Sigmoid colon (tissue), 4 donors: ENCODE data around the gene CCDC71L.

ENCODE experiments used
- EP300 ChIP-seq, 4 donors: sonication (generic); formaldehyde crosslinking; IDR thresholded peaks; one replicate each; pipeline ENCODE4 v1.6.1; 2017; ENCODE audit warnings: antibody characterized with exemption in 4 of 4
- POLR2A ChIP-seq, 2 donors: fragments of 450-650 bp; IDR thresholded peaks; one replicate each; pipeline ENCODE4 v1.6.1; 2016; ENCODE audit warnings: antibody characterized with exemption in 2 of 2, mild to moderate bottlenecking in 2 of 2, moderate library complexity in 2 of 2
- POLR2AphosphoS5 ChIP-seq, 4 donors: sonication (generic); formaldehyde crosslinking; IDR thresholded peaks; one replicate each; pipeline ENCODE4 v1.6.1; 2017; ENCODE audit warnings: antibody characterized with exemption in 4 of 4
- TF ChIP-seq, protein P1 (sequence below), 4 experiments: fragments of 450-650 bp in 3 of 4; fragments of 200-600 bp in 1 of 4; IDR thresholded peaks; one replicate each; pipeline ENCODE4 v1.5.1; 2016 to 2019; ENCODE audit warnings: antibody characterized with exemption in 4 of 4, mild to moderate bottlenecking in 3 of 4, moderate library complexity in 2 of 4

GRCh38 chr7:106671160-106671559 lies 10.2 kb upstream of the CCDC71L start:
- TF ChIP-seq, protein P1, sequence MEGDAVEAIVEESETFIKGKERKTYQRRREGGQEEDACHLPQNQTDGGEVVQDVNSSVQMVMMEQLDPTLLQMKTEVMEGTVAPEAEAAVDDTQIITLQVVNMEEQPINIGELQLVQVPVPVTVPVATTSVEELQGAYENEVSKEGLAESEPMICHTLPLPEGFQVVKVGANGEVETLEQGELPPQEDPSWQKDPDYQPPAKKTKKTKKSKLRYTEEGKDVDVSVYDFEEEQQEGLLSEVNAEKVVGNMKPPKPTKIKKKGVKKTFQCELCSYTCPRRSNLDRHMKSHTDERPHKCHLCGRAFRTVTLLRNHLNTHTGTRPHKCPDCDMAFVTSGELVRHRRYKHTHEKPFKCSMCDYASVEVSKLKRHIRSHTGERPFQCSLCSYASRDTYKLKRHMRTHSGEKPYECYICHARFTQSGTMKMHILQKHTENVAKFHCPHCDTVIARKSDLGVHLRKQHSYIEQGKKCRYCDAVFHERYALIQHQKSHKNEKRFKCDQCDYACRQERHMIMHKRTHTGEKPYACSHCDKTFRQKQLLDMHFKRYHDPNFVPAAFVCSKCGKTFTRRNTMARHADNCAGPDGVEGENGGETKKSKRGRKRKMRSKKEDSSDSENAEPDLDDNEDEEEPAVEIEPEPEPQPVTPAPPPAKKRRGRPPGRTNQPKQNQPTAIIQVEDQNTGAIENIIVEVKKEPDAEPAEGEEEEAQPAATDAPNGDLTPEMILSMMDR (IDR thresholded peaks at IDR 0.05): no peak
- TF ChIP-seq POLR2A (IDR thresholded peaks at IDR 0.05) (no peak), EP300 (IDR thresholded peaks at IDR 0.05) (no peak), POLR2AphosphoS5 (IDR thresholded peaks at IDR 0.05) (no peak)
